CD4-positive, alpha-beta T cell treated with Interleukin-4 for 4 hours (primary cell): Measurements from ENCODE around the gene ETNK2.

Source experiments
- DNase-seq: peaks from one replicate; pipeline ENCODE4 v3.0.0-alpha.2; 2020

Gene ETNK2

GRCh38 chr1:204174958-204175357, 23.1 kb upstream of the ETNK2 start:
- no peak for DNase-seq

GRCh38 chr1:204172404-204173029, 20.7 kb upstream of the ETNK2 start:
- no peak for DNase-seq

- no peak for DNase-seq
These were observed 19.9 kb upstream of the ETNK2 start for GRCh38 chr1:204171751-204172178.

- DNase-seq, result no peak
These were observed 18.8 kb upstream of the ETNK2 start for GRCh38 chr1:204170494-204171155.

- DNase-seq, result no peak
These were observed 18.0 kb upstream of the ETNK2 start for GRCh38 chr1:204169858-204170257.

- no peak for DNase-seq
These were observed 15.9 kb upstream of the ETNK2 start for GRCh38 chr1:204167730-204168129.

- DNase-seq, result no peak
These were observed 14.4 kb upstream of the ETNK2 start, which contains the start of gene REN for GRCh38 chr1:204166219-204166618. TSS of gene REN (minus strand) at chr1:204166337. CDS start at chr1:204166293, 44 bp downstream.

GRCh38 chr1:204162494-204163074, 10.7 kb upstream of the ETNK2 start:
- DNase-seq, result peak; percentile 62

- DNase-seq, result no peak
These were observed 10.0 kb upstream of the ETNK2 start for GRCh38 chr1:204161609-204162493.

GRCh38 chr1:204157962-204158361, 6.1 kb upstream of the ETNK2 start:
- DNase-seq, result no peak

GRCh38 chr1:204155881-204156280, 4.0 kb upstream of the ETNK2 start:
- DNase-seq, result no peak

- DNase-seq, result no peak
These were observed 2.9 kb upstream of the ETNK2 start for GRCh38 chr1:204154568-204155255.

GRCh38 chr1:204153667-204154066, 1.8 kb upstream of the ETNK2 start:
- no peak for DNase-seq

- DNase-seq, result no peak
These were observed 633 bp upstream of the ETNK2 start for GRCh38 chr1:204152310-204153044.

GRCh38 chr1:204150702-204151551, 917 bp downstream of the ETNK2 start:
- no peak for DNase-seq

- no peak for DNase-seq
These were observed 1.9 kb downstream of the ETNK2 start for GRCh38 chr1:204149635-204150565.

GRCh38 chr1:204149107-204149506, 2.7 kb downstream of the ETNK2 start:
- no peak for DNase-seq

- no peak for DNase-seq
These were observed 4.1 kb downstream of the ETNK2 start for GRCh38 chr1:204147406-204148383.
